NCI-H1417 (cell line): ENCODE measurements around the gene MASP1.
A peak's percentile ranks its signal among the peaks of the same experiment; 100 is the strongest.
"Not testable (repeated sequence)": the region's sequence is repeated elsewhere in the genome, so short reads cannot be mapped to it uniquely, and the experiment has no call there.

Experiments
- DNase-seq, 3 experiments: peaks; one replicate each; lab custom pipeline; 2025; lab: John Stamatoyannopoulos, UW

The MASP1 gene

DNA sequence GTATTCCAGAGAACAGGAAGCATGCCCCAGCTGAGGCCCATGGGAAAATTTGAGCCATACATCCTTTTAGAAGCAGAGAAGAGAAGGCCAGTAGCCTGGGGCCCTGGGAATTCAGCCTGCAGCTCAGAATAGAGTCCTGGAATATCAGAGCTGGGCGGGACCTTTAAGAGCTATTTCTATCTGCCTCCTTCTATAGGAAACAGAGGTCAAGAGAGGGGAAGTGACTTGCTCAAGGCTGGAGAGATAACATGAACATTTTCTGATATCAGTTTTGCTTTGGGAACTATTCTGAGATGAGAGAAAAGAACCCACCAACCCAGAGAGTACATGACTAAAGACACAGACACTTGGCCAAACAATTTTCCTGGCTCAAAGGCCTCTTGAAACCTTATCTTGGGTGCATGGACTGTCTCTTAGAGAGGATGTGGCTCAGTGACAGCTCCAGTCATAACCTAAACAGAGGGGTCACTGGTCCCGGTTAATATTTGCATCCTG is 26.0 kb downstream of the MASP1 start:
- DNase-seq: no peak

DNA sequence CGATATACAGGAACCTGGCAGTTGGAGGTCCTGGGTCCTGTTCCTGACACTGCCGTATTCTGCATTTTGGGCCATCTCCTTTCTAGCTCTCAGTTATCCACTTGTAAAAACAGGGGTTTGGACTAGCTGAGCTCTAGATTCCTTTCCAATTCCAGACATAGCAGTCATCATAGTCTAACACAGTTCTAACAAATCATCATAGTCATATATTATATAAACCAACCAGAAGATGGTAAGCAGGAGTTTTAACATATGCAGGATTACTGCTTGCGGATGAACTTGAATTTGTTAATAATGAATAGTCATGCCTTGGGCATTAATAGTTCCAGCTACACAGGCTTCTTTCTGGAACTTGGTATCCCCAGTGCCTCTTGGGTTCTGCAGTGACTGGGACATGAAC is 26.6 kb downstream of the MASP1 start:
- no peak for DNase-seq

DNA sequence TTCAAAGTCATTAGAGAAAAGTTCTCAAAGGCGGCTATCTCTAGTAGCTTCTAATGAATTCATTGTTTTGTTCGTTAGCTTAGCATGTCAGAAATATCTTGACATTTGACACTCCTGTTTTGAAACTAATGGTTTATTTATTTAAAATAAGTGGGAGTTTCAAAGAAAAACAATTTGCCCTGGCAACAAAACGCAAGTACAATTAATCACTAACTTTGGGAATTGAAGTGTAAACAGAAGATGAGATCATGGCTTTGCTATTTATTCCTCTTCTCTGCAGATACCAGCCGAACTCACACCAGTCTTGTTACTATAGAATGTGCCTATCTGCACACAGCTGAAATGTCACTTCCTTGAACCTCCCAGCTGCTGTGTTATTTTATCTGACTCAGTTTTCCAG is 27.5 kb downstream of the MASP1 start:
- DNase-seq: peak in 1 of 3 experiments; percentile 56

DNA sequence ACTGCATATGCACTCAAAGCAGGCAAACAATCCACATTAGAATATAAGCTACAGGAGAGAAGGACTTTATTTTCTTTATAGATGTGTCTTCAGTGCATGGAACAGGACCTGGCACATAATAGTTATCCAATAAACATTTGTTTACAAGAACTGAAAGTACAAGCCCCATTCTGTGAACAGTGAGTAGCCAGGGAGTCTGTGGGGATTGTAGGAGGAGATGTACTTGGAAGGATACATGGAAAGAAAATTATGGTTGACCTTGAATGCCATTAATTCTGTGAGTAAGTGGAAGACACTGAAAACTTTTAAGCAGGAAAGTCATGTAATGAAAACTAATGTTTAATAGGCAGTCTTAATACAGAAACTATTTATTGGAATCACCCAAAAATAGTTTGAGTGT is 28.3 kb downstream of the MASP1 start:
- no peak for DNase-seq

DNA sequence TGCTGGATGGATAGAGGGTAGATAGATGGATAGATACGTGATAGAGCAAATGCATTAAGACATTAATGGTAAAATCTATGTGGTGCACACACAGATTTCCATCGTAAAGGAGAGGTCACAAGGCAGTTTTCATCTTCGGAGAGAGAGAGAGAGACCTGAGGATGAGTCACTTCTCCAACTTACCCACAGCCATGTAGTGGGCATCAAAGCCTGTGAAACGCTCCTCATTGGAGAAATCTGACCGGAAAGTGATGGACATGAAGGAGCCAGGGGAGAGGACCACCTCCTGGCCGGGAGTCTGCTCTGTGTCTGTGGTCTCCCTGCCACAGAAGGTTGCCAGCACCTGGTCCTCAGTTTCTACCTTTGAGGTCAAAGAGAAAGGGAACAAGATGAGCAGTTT is 29.2 kb downstream of the MASP1 start:
- no peak for DNase-seq

DNA sequence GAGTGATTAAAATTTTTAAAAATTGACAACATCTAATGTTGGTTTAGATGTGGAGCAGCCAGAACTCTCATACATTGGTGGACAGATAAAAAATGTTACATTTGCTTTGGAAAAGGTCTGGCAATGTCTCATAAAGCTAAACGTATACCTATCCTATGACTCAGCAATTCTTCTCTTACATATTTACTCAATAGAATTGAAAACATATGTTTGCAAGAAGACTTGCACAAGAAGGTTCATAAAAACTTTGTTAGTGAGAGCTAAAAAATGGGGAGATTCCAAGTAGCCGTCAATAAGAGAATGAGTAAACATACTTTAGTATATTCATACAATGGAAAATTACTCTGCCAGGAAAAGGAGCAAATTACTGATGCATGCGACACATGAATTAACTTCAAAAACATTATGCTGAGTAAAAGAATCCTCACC is 30.0 kb downstream of the MASP1 start:
- DNase-seq: no peak

DNA sequence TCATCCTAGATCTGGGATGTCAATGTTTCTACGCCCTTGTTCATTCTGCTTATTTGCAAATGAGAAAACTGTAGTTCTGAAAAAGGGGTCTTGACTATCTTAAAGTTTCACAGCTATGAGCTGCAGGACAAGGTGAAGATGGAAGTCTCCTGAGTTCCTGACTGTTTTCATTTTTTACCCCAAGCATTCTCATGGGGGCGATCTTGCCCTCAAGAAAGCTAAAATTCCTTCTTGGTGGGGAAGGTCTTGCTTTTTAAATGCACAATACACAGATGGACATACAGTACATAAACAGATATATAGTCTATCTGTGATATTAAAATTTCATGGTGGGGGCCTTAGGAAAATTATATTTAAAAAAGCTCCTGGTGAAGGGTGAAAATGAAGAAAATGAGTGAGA is 32.4 kb downstream of the MASP1 start:
- no peak for DNase-seq

DNA sequence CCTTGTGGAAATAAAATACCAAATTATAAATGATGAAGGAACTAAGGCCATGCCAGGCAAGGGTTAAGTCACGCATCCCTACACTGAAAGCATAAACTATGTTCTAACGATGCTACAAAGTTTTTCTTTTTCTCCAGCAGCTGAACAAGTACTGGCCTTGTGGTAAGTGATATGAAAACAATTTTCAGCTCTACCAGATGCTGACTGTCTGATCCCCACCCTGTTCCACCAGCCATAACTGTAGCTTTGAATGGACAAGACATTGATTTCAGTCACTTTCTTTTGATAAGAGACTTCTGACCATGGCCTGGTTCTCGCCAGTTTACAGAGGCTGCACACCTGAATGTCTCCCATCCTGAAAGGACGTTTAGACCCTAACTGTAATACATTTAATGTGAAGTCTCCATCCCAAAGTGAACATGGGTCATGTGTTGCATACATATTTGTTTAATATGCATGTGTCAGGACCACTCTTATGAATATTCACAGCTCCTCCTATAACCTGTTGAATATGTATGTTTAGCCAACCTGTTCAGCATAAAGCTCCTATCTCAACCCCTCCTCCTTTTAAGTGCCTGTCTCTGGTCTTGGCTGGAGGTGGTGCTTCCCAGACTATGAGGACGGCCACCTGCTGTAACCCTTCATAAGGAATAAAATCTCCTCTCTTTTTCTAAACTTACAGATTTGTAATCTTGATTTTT is 33.4 kb downstream of the MASP1 start:
- no peak for DNase-seq

DNA sequence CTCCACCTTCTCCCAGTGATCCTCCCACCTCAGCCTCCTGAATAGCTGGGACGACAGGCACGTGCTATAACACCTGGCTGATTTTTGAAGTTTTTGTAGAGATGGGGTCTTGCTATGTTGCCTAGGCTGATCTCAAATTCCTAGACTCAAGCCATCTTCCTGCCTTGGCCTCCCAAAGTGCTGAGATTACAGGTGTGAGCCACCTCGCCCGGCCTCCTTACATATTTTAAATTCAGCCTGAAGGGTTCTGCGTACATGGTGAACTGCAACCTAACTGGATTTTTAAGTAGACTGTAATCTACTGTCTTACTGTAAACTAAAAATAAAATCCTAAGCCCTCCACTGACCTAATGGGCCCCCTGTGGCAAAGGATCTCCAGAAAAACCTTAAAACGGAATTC is 34.1 kb downstream of the MASP1 start:
- DNase-seq: no peak

DNA sequence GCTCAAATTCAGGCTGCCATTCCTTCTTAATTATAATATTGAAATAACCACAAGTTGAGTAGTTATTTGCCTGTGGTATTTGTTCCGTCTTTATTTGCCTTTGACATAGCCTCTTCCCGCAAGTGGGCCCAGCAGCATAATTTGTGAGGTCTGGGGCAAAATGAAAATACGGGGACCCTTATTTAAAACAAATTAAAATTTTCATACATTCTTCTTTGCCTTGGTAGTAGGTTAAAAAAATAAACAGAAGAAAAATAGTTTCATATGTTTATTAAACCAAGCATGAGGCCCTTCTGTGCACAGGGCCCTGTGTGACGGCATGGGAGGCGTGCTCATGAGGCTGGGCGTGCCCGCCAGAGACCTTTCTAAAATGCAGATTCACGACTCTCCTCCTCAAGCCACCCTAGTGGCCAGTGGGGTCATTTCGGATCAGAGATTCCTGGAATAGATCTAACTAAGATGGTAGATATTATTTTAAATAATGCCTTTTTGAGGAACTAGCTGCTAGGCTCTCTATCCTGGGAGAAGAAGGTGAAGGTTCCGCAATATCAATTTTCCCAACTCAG is 35.4 kb downstream of the MASP1 start:
- DNase-seq: no peak

DNA sequence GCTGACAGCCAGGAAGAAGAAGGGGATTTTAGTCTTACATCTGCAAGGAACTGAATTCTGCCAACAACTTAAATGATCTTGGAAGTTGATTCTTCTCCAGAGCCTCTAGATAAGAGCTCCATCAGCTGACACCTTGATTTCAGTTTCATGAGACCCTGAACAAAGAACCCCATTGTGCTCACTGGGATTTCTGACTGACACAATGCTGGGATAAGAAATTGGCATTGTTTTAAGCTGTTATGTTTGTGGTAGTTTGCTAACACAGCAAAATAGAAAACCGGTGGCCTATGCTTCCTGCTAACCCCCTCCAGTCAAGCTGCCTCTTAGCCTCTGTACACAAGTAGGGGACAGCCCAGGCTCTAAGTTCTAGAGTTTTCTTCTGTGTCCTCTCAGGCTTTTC is 36.2 kb downstream of the MASP1 start:
- no peak for DNase-seq

DNA sequence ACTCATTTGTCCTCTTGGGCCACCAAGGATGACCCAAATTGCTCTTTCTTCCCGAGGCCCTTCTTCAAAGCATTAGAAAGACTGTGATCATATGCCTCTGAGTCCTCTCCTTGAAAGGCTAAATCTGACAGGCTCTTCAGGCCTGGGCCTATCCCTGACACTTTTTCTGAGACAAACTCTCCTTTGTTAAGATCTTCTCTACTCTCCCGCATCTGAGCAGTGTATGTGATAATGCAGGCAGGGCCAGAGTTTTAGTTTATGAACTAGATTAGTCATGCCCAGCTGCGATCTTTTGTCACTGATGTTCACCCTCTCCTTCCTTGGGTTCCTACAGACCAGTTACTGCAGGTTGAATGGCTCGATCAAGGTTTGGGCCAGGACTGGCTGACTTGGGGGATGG is 39.2 kb downstream of the MASP1 start:
- no peak for DNase-seq

DNA sequence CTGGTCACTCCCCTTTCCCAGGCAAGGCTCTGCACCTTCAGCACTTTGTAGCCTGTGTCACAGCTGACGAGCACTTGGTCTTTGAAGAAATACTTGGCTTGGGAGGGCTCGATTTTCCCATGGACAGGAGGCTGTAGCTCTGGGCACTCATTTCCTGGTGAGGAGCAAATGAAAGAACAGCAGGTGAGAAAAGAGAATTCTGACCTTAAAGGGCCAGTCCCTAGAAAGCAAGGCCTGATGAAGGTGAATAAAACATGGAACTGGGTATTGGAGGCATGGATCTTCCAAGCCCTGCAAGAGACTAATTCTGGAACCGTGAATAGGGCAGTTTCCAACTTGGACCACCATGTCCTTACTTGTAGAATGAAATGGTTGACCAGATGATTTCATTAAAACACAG is 39.9 kb downstream of the MASP1 start:
- no peak for DNase-seq

DNA sequence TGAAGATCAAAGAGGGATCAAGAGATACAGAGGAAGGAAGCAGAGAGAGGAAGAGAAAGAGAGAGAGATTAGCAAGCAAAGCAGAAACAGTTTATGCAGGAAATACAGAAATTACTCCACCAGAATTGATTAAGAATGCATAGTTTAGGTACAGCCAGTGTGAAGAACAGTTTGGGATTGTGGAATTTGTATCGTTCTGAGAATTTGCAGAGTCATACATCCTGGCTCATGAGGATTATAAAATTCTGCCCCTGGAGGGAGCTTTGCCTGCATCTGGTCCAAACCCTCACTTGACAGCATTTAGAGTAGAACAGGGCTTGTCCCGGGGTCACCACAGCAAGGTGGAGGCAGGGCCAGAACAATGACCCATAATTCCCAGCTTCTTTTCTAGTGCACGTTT is 44.1 kb downstream of the MASP1 start:
- no peak for DNase-seq

DNA sequence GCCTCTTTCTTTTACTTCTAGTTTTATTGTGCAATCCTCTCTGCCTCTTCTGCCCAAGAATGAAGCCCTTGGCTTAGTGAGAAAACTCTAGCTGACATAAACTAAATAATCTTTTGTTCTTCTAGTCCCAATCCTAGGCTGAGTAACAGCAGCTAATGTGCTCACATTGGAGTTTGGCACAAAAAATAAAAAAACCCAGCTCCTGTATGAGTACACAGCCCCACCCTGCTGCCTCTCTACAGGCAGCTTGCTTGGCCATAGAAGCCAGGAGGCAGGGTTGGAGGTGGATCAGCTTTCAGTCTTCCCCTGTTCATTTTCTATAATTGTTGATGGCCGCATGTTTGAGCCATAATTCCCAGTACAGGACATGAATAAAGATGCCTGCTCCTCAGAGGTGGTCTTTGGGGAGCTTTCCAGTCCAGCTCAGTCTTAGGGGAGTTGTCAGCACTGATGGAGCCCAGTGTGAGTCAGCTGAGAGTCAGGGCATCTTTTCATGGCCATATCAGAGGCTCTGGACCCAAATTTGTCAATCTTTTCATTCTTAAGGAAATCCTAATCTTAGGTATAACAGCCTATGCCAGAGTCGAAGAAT is 47.5 kb downstream of the MASP1 start:
- no peak for DNase-seq

DNA sequence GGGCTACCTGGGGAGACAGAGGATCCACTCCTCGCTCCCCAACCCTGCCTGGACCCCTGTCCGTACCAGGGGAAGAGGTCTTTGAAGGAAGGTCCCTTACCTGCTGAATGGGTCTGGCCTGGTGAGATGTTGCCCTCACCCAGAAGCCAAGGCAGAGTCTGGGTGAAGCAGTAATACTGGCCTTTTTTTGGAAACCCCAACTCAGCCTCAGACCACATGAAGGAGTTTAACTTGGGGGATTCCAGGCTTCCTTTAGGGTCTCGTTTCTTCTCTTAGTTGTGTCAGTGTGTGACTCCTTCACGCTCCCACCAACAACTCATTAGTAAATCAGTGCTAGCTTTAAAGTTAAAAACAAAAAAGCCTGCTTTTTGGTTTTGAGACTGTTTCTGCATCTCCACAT is 48.6 kb downstream of the MASP1 start:
- DNase-seq: no peak

DNA sequence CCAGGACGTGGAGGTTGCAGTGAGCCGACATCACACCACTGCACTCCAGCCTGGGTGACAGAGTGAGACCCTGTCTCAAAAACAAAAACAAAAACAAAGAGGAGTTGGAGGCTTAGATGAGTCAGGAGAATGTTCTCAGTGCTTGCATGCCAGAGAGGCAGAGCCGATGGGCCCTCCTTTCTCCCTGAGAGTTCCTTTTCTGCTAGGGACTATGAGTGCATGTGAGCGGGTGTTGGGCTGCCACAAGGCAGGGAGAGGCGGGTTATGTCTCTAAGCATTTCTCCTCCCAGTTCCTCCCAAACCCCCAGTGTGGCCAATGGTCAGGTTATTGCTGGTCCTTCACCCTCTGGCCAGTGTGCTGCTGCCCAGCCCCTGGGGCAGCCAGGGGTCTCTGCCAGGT is 49.1 kb downstream of the MASP1 start:
- DNase-seq: no peak

DNA sequence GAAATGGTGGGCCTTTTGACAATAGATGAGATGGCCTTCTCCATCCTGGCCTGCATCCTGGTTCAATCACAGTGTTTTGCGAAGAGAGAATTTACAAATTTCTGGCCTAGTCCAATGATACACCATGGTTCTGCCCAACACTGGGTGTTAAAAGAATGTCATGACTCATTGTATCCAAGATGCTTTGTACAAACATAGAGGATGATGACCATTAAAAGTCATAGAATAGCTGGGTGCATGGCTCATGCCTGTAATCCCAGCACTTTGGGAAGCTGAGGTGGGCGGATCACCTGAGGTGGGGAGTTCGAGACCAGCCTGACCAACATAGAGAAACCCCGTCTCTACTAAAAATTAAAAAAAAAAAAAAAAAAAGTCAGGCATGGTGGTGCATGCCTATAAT is 52.7 kb downstream of the MASP1 start:
- DNase-seq: not testable (repeated sequence)

DNA sequence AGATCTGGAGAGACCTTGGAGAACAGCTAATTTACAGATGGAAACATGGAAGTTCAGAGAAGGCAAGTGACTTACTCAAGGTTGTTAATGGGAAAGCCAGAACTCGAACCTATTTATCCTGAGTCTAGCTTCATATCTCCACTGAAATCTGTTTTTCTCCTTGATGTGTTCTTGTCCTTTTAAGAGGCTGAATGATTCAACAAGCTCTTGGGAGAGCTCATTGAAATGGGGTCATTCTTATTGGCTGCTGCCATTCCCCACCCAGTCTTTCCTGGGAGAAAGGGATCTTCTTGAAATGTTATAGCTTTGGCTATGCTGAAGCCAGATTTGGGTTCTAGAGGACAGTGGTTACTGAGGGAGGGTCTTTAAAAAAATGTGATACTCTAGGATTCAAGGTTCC is 53.3 kb downstream of the MASP1 start:
- DNase-seq: no peak

DNA sequence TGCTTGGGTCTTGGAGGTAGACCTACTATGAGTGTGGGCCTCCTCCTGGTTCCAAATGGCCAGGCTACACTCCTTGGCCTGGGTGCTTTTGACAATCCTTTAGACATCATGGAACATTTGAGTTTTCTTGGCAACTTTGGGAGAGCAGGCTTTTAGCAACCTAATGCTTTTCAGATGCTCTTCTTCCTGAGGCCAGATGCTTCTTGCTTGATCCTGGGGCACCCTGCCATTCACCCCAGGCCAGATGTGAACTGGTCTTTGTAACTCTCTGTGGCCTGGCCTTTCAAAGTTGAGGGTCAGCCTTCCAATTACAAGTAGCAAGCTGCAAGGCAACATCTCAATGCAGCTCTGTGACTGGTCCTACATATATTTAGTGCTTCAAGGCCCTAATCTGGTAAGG is 53.8 kb downstream of the MASP1 start:
- no peak for DNase-seq

DNA sequence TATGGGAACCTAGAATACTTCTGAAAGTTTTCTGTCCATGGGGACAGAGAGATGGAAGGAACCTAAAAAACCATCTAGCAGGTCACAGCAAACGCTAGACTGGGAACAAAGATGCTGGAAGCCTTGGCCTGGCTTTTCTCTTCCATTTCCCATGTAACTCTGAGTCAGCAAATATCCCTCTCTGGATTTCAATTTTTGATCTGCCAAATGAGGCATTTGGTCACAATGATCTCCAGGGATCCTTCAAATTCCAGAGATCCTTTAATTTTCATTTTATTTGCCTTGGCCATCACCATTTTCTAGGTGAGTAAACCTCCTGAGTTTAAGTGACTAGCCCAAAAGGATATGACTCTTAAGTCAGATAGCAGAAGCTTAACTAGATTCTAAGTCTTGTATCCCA is 54.6 kb downstream of the MASP1 start:
- no peak for DNase-seq

DNA sequence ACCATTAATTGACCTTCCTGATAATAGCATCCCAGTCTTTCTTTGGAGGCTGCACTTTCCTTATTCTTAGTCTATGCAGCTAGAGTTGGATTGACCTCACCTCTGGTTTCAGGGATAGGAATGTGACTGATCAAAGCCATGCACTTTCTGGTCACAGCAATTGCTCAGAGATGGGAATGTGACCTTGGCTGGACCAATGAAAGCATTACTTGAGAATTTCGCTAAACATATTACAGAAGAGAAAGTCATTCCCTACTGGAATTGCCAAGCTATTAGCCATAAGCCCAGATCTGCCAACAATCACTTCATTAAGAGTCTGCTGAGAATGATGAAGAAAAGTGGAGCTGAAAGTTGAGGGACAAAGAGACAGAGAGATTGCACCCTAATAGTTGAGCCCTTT is 61.5 kb downstream of the MASP1 start:
- no peak for DNase-seq

DNA sequence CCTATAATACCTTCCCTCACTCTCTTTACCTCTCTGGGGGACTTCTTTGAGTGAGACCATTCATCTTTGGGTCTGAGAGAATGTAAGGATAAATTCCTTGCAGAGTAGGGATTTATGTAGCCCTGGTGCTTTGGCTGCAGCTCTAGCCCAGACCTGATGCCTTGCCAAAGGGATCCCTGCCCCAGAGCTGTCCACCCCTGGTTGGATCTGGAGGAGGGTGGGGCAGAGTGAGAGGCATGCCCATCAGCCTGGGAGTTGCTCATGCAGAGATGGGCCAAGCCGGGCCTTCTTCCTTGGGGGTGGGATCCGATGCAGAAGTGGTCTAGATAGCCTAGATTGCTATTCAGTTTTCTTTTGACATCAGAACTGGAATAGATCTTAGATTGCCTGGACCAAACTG is 62.8 kb downstream of the MASP1 start:
- DNase-seq: no peak
